Uterus (tissue), 2 donors: ENCODE data around the gene MID1.

Source experiments
- POLR2A ChIP-seq, 2 donors: fragments of 450-650 bp; IDR thresholded peaks; one replicate each; pipeline ENCODE4 v1.6.1; 2016; ENCODE audit warnings: antibody characterized with exemption in 2 of 2, mild to moderate bottlenecking in 1 of 2, moderate library complexity in 1 of 2
- TF ChIP-seq, protein P1 (sequence below), 4 experiments: fragments of 200-600 bp in 2 of 4; fragments of 450-650 bp in 2 of 4; sonication (generic) in 2 of 4; IDR thresholded peaks; one replicate each; pipeline ENCODE4 v1.5.1; 2016 to 2019; ENCODE audit warnings: antibody characterized with exemption in 4 of 4, mild to moderate bottlenecking in 2 of 4, moderate library complexity in 1 of 4

DNA sequence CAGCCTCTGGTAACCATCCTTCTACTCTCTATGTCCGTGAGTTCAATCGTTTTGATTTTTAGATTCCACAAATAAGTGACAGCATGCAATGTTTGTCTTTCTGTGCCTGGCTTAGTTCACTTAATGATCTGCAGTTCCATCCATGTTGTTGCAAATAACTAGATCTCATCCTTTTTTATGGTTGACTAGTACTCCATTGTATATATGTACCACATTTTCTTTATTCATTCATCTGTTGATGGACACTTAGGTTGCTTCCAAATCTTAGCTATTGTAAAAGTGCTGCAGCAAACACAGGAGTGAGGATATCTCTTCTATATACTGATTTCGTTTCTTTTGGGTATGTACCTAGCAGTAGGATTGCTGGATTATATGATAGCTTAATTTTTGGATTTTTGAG, 140.9 kb downstream of the MID1 start:
- TF ChIP-seq, protein P1, sequence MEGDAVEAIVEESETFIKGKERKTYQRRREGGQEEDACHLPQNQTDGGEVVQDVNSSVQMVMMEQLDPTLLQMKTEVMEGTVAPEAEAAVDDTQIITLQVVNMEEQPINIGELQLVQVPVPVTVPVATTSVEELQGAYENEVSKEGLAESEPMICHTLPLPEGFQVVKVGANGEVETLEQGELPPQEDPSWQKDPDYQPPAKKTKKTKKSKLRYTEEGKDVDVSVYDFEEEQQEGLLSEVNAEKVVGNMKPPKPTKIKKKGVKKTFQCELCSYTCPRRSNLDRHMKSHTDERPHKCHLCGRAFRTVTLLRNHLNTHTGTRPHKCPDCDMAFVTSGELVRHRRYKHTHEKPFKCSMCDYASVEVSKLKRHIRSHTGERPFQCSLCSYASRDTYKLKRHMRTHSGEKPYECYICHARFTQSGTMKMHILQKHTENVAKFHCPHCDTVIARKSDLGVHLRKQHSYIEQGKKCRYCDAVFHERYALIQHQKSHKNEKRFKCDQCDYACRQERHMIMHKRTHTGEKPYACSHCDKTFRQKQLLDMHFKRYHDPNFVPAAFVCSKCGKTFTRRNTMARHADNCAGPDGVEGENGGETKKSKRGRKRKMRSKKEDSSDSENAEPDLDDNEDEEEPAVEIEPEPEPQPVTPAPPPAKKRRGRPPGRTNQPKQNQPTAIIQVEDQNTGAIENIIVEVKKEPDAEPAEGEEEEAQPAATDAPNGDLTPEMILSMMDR (IDR thresholded peaks at IDR 0.05), result no peak
- no peak for TF ChIP-seq POLR2A (IDR thresholded peaks at IDR 0.05)
